NCI-H526 treated with DMSO at 0.1 percent for 48 hours (cell line): Measurements from ENCODE around the gene NOC4L.
A peak's percentile ranks its signal among the peaks of the same experiment; 100 is the strongest.
"Not testable (repeated sequence)": the region's sequence is repeated elsewhere in the genome, so short reads cannot be mapped to it uniquely, and the experiment has no call there.

ENCODE experiments used
- DNase-seq: peaks from one replicate; lab custom pipeline; 2025; lab: John Stamatoyannopoulos, UW

Gene NOC4L

GRCh38 chr12:132123970-132124765, 20.1 kb upstream of the NOC4L start:
- no peak for DNase-seq

- no peak for DNase-seq
Measured at GRCh38 chr12:132124766-132125425, 19.4 kb upstream of the NOC4L start.

- no peak for DNase-seq
Measured at GRCh38 chr12:132125736-132126135, 18.5 kb upstream of the NOC4L start.

- no peak for DNase-seq
Measured at GRCh38 chr12:132127041-132127440, 17.2 kb upstream of the NOC4L start.

GRCh38 chr12:132129007-132129406, 15.2 kb upstream of the NOC4L start:
- peak; percentile 41 for DNase-seq

- no peak for DNase-seq
Measured at GRCh38 chr12:132130690-132131089, 13.6 kb upstream of the NOC4L start.

- DNase-seq = no peak
Measured at GRCh38 chr12:132131229-132131628, 13.0 kb upstream of the NOC4L start.

- DNase-seq = no peak
Measured at GRCh38 chr12:132131952-132132351, 12.3 kb upstream of the NOC4L start.

- DNase-seq = no peak
Measured at GRCh38 chr12:132132609-132133430, 11.4 kb upstream of the NOC4L start.

GRCh38 chr12:132133952-132134652, 10.2 kb upstream of the NOC4L start:
- DNase-seq = peak; percentile 23

- DNase-seq = not testable (repeated sequence)
Measured at GRCh38 chr12:132134653-132135183, 9.5 kb upstream of the NOC4L start.

- not testable (repeated sequence) for DNase-seq
Measured at GRCh38 chr12:132136226-132136625, 8.0 kb upstream of the NOC4L start.

- DNase-seq = no peak
Measured at GRCh38 chr12:132137483-132138125, 6.7 kb upstream of the NOC4L start.

- no peak for DNase-seq
Measured at GRCh38 chr12:132138941-132139871, 5.1 kb upstream of the NOC4L start.

- no peak for DNase-seq
Measured at GRCh38 chr12:132139912-132140311, 4.3 kb upstream of the NOC4L start.

GRCh38 chr12:132140501-132140900, 3.8 kb upstream of the NOC4L start:
- DNase-seq = no peak

- no peak for DNase-seq
Measured at GRCh38 chr12:132140918-132141841, 3.1 kb upstream of the NOC4L start.

- DNase-seq = no peak
Measured at GRCh38 chr12:132141976-132142678, 2.1 kb upstream of the NOC4L start.
